SK-N-DZ (cell line): ENCODE results near the gene COA8.

Source experiments
- DNase-seq: peaks from one replicate; pipeline ENCODE4 v3.0.0-alpha.2; 2015; ENCODE audit warnings: low spot score

Gene COA8

GRCh38 chr14:103535891-103536565 is 26.7 kb upstream of the COA8 start:
- DNase-seq = no peak

GRCh38 chr14:103536693-103537092 is 26.1 kb upstream of the COA8 start:
- no peak for DNase-seq

GRCh38 chr14:103537175-103537990 is 25.4 kb upstream of the COA8 start:
- no peak for DNase-seq

GRCh38 chr14:103538291-103539055 is 24.3 kb upstream of the COA8 start:
- DNase-seq = no peak

GRCh38 chr14:103539056-103539825 is 23.5 kb upstream of the COA8 start:
- no peak for DNase-seq

GRCh38 chr14:103540821-103541708 is 21.7 kb upstream of the COA8 start:
- no peak for DNase-seq

- no peak for DNase-seq
Observed at GRCh38 chr14:103541709-103542604, 20.8 kb upstream of the COA8 start.

GRCh38 chr14:103542605-103543088 is 20.1 kb upstream of the COA8 start:
- DNase-seq = no peak

GRCh38 chr14:103543140-103543539 is 19.6 kb upstream of the COA8 start:
- DNase-seq = no peak

- no peak for DNase-seq
Observed at GRCh38 chr14:103543721-103544387, 18.9 kb upstream of the COA8 start.

GRCh38 chr14:103544388-103545218 is 18.2 kb upstream of the COA8 start:
- DNase-seq = no peak

GRCh38 chr14:103545219-103545914 is 17.4 kb upstream of the COA8 start:
- DNase-seq = no peak

GRCh38 chr14:103545915-103546651 is 16.7 kb upstream of the COA8 start:
- DNase-seq = no peak

GRCh38 chr14:103546652-103547454 is 15.9 kb upstream of the COA8 start:
- peak; percentile 51 for DNase-seq

GRCh38 chr14:103547455-103547940 is 15.3 kb upstream of the COA8 start:
- DNase-seq = no peak
